Psoas muscle (tissue), 8 donors: ENCODE measurements around the gene CISH. TPM values are rescaled to one million over a fixed set of nuclear protein-coding genes. Genes with fewer than 3 reads are reported as not detected.

Experiments used
- ATAC-seq, 4 donors: fragments of 200-7000 bp; cut with Tn5 transposase; one replicate each; pipeline ENCODE4 v1.9.1; 2020; ENCODE audit warnings: moderate library complexity in 3 of 4, mild to moderate bottlenecking in 2 of 4
- DNase-seq, 2 donors: peaks; one replicate each; pipeline ENCODE4 v3.0.0-alpha.2; 2020
- H3K27ac ChIP-seq: fragments of 200-600 bp; one replicate; pipeline ENCODE4 v1.8.0; 2022
- H3K27me3 ChIP-seq, 3 donors: fragments of 200-600 bp in 1 of 3; one replicate each; pipeline versions ENCODE4 v1.6.1 to v1.8.0; 2013 to 2022; ENCODE audit warnings: low read length in 2 of 3, mild to moderate bottlenecking in 2 of 3, moderate library complexity in 1 of 3; ENCODE audit not compliant: insufficient read depth in 3 of 3
- H3K36me3 ChIP-seq, 2 donors: fragments of 200-600 bp in 1 of 2; one replicate each; pipeline versions ENCODE4 v1.6.1 to v1.8.0; 2013 to 2022; ENCODE audit warnings: low read depth in 1 of 2, mild to moderate bottlenecking in 1 of 2, moderate library complexity in 1 of 2; ENCODE audit not compliant: insufficient read depth in 1 of 2
- H3K4me1 ChIP-seq: fragments of 200-600 bp; one replicate; pipeline ENCODE4 v1.8.0; 2022
- H3K4me3 ChIP-seq: fragments of 200-600 bp; one replicate; pipeline ENCODE4 v1.8.0; 2022; ENCODE audit warnings: mild to moderate bottlenecking
- H3K9me3 ChIP-seq: fragments of 200-600 bp; one replicate; pipeline ENCODE4 v1.8.0; 2022
- WGBS, 3 donors: extraction: QIAGEN DNeasy Blood & Tissue Kit; methylation state at CpG; one replicate each; pipeline versions ENCODE4 v1.1.6 to v1.1.7; 2013; 5-methylcytosine and 5-hydroxymethylcytosine counted together
- intact Hi-C, 2 donors: fragments of 100-400 bp; cut with DNase I; formaldehyde crosslinking; loops; one replicate each; pipeline versions ENCODE4 v1.11.0 to v1.14.2; 2022
- polyA plus RNA-seq, 3 donors: library from polyadenylated mRNA; stranded (reverse); fragments of 200-250 nt; gene quantifications; one replicate each; pipeline ENCODE4 v1.2.3, GENCODE V29; 2013
- total RNA-seq, 4 donors: library from RNA; stranded (reverse); fragmentation: NEBNext Ultra II Directional in 2 of 4; extraction: Animal tissue kit (Norgen Biotek cat#: 25700) in 2 of 4; gene quantifications; one replicate each; pipeline versions ENCODE4 v1.2.1 to v1.2.4, GENCODE V29; 2021 to 2023
- TF ChIP-seq, protein P1 (sequence below): fragments of 200-600 bp; IDR thresholded peaks from one replicate; pipeline ENCODE4 v1.8.0; 2022; ENCODE audit warnings: antibody characterized with exemption
- donor health status: healthy with polysubstance abuse.
- donor health status: DM: no; HTN: no; CAD: no; lungs with moderate emphysema.
- donor health status: Bipolar disorder and iron deficiency.
- donor health status: healthy.
- donor health status: DM: yes; HTN: yes; CAD: no.
- donor health status: DM: no; HTN: no; CAD: no.
- donor health status: DM: no; HTN: no; CAD: no.
- donor health status: DM: yes; HTN: yes; CAD: no.

The CISH gene
- total and polyA plus RNA-seq, 7 donors = 12.8 to 75.1 (median 26.3) TPM

DNA sequence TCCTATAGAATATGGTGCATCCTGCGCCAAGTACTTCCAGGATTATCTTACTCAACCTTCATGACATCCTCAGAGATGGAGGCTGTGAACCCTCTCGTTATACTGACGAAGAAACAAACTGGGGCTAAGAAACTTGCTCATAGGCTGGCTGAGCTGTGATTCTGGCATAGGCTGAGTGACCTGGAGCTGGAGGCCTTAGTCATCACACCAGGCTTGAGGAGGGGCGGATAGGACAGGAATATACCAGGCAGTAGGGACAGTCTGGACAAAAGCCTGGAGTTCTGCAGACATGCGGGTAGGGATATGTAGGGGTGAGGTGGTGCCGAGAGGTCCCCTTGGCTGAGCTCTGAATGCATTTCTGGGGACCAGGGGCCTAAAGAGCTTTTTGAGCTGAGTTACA, 24.2 kb downstream of the CISH start:
- TF ChIP-seq, protein P1, sequence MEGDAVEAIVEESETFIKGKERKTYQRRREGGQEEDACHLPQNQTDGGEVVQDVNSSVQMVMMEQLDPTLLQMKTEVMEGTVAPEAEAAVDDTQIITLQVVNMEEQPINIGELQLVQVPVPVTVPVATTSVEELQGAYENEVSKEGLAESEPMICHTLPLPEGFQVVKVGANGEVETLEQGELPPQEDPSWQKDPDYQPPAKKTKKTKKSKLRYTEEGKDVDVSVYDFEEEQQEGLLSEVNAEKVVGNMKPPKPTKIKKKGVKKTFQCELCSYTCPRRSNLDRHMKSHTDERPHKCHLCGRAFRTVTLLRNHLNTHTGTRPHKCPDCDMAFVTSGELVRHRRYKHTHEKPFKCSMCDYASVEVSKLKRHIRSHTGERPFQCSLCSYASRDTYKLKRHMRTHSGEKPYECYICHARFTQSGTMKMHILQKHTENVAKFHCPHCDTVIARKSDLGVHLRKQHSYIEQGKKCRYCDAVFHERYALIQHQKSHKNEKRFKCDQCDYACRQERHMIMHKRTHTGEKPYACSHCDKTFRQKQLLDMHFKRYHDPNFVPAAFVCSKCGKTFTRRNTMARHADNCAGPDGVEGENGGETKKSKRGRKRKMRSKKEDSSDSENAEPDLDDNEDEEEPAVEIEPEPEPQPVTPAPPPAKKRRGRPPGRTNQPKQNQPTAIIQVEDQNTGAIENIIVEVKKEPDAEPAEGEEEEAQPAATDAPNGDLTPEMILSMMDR = no peak
- 46 to 70% (median 47%) methylated on average over 6 of the region's 6 CpGs for WGBS, 3 donors
- no peak overlapping the region for H3K4me3 ChIP-seq
- DNase-seq = peak in 1 of 2 donors; percentile 77
- peak overlapping the region; percentile 69 for H3K27ac ChIP-seq
- intact Hi-C loops = no loop called here
- H3K27me3 ChIP-seq = no peaks in the 10 kb centered on the region
- H3K4me1 ChIP-seq = peaks cover 73% of the 10 kb centered on the region
- peak; percentile 65 to 76 (median 69) for ATAC-seq
- H3K9me3 ChIP-seq = no peaks in the 10 kb centered on the region
- H3K36me3 ChIP-seq = no peaks in the 10 kb centered on the region

DNA sequence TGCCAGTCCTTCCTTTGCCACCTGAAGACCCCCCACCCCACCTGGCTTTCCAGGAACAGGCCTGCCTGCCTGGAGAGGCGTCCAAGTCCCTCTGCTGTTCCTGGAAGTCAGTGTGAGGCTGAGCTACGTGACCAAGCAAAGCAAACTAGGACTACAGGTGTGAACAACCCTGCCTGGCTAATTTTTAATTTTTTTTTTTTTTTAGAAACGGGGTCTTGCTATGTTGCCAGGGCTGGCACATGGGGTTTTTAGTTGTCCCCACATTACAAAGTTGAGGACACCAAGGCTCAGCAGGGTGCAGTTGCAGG, 24.9 kb downstream of the CISH start:
- H3K4me3 ChIP-seq = no peak overlapping the region
- WGBS, 3 donors = 30 to 56% (median 43%) methylated on average over 3 of the region's 3 CpGs
- intact Hi-C loops = no loop called here
- no peaks in the 10 kb centered on the region for H3K27me3 ChIP-seq
- H3K4me1 ChIP-seq = peaks cover 75% of the 10 kb centered on the region
- H3K27ac ChIP-seq = peak overlapping the region; percentile 69
- TF ChIP-seq, protein P1 = no peak
- no peaks in the 10 kb centered on the region for H3K9me3 ChIP-seq
- no peak for DNase-seq
- H3K36me3 ChIP-seq = no peaks in the 10 kb centered on the region
- ATAC-seq = no peak

DNA sequence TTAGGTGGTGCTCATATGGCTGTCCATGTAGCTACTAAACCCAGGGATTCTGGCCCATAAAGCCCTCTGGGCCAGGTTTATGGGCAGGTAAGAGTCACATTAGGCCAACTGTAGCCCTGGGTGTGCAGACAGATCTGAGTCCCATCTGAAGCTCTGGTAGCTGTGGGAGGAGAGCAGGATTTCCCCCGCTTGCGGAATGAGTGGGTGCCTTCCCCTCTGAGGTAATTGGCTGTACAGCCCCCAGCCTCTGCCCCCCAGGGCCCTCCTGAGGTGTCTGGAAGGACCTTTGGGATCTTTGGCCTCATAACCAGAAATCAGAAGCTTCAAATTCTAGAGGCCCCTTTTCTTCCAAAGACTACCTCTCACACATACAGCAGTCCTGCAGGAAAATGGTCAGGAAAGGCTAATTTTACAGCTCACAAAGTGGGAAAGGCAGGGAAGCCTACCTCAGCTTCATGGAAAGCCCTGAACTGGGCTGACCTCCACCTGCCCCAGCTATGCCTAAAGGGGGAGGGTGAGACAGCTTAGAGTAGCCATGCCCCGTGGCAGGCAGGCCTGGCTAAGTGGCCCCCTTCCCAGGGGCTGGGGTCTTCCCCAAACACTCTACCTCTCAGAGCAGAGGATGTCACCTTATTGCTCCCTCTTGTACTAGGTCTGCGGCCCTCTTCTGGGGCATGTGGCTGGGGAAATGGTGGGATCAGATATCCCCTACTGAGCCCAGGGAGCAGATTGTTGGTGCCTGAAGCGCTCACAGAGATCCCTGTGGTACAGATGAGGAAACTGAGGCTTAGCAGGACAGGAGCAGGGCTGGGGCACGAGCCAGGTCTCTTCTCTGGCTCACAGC, 25.4 kb downstream of the CISH start:
- no peaks in the 10 kb centered on the region for H3K36me3 ChIP-seq
- DNase-seq = peak in 1 of 2 donors; percentile 40
- 72 to 91% (median 74%) methylated on average over 6 of the region's 6 CpGs for WGBS, 3 donors
- intact Hi-C loops = loop anchor here in 1 of 2 donors (2.0 kb wide), 1 partner anchor 15 kb away; no protein-coding TSS in a partner anchor
- H3K27me3 ChIP-seq = no peaks in the 10 kb centered on the region
- no peaks in the 10 kb centered on the region for H3K9me3 ChIP-seq
- peak overlapping the region; percentile 69 for H3K27ac ChIP-seq
- no peak overlapping the region for H3K4me3 ChIP-seq
- TF ChIP-seq, protein P1 = no peak
- no peak for ATAC-seq
- peaks cover 81% of the 10 kb centered on the region for H3K4me1 ChIP-seq

DNA sequence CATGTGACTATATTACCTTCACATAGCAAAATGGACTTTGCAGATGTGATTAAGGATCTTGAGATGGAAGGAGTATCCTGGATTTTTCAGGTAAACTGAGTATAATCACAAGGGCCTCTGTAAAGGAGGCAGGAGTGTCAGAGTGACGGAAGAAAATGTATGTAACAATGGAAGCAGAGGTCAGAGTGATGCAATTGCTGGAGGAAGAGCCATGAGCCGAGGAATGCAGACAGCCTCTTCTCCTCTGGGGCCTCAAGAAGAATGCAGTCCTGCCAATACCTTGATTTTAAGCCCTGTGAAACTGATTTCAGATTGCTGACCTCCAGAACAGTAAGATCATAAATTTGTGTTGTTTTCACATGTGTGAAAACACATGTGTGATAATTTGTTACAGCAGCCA, 27.2 kb downstream of the CISH start:
- DNase-seq (no peak), ATAC-seq (no peak)
- Histone ChIP-seq H3K27me3 (no peaks in the 10 kb centered on the region), H3K9me3 (no peaks in the 10 kb centered on the region), H3K36me3 (peaks cover 0 to 7% of the 10 kb centered on the region in 2 donors), H3K4me1 (peaks cover 84% of the 10 kb centered on the region), H3K4me3 (no peak overlapping the region), H3K27ac (peak overlapping the region; percentile 84)
- TF ChIP-seq, protein P1 = no peak
- WGBS, 3 donors = 30 to 46% (median 30%) methylated on average over 2 of the region's 2 CpGs
- intact Hi-C loops = loop anchor here in 1 of 2 donors (2.0 kb wide), 1 partner anchor 16 kb away; no protein-coding TSS in a partner anchor
